Vagina (tissue), 2 donors: ENCODE measurements around the gene KYNU.

Experiments used
- POLR2A ChIP-seq, 2 donors: fragments of 450-650 bp; IDR thresholded peaks; one replicate each; pipeline ENCODE4 v1.6.1; 2017; ENCODE audit warnings: antibody characterized with exemption in 2 of 2, mild to moderate bottlenecking in 2 of 2, moderate library complexity in 2 of 2
- POLR2AphosphoS5 ChIP-seq, 2 donors: sonication (generic); formaldehyde crosslinking; IDR thresholded peaks; one replicate each; pipeline ENCODE4 v1.9.0; 2017; ENCODE audit warnings: antibody characterized with exemption in 2 of 2, mild to moderate bottlenecking in 2 of 2, low read depth in 1 of 2; ENCODE audit not compliant: insufficient read depth in 1 of 2
- TF ChIP-seq, protein P1 (sequence below), 3 experiments: fragments of 450-650 bp in 2 of 3; fragments of 200-600 bp in 1 of 3; sonication (generic) in 1 of 3; IDR thresholded peaks; one replicate each; pipeline ENCODE4 v1.5.1; 2017 to 2019; ENCODE audit warnings: antibody characterized with exemption in 3 of 3, mild to moderate bottlenecking in 2 of 3, moderate library complexity in 2 of 3

DNA sequence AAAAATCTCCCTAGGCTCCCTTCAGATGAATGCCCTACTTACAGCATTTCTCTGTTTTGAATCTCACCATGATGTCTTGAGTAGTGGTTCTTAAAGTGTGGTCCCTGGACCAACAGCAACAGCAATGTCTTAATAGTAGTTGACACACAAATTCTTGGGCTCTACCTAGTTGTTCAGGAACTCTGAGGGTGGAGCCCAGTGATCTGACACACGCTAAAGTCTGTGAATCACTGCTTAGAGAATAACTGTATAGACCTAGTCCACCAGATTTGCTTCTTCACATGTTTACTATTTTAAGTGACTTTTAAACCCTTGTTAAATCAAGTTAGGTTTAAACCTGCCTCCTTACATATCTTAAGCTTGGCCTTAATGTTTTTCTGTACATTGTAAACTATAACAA is 204.2 kb downstream of the KYNU start:
- TF ChIP-seq, protein P1, sequence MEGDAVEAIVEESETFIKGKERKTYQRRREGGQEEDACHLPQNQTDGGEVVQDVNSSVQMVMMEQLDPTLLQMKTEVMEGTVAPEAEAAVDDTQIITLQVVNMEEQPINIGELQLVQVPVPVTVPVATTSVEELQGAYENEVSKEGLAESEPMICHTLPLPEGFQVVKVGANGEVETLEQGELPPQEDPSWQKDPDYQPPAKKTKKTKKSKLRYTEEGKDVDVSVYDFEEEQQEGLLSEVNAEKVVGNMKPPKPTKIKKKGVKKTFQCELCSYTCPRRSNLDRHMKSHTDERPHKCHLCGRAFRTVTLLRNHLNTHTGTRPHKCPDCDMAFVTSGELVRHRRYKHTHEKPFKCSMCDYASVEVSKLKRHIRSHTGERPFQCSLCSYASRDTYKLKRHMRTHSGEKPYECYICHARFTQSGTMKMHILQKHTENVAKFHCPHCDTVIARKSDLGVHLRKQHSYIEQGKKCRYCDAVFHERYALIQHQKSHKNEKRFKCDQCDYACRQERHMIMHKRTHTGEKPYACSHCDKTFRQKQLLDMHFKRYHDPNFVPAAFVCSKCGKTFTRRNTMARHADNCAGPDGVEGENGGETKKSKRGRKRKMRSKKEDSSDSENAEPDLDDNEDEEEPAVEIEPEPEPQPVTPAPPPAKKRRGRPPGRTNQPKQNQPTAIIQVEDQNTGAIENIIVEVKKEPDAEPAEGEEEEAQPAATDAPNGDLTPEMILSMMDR (IDR thresholded peaks at IDR 0.05): no peak
- no peak for TF ChIP-seq POLR2AphosphoS5 (IDR thresholded peaks at IDR 0.05; ENCODE audit: insufficient read depth in 1 of 2, low read depth in 1 of 2)
- TF ChIP-seq POLR2A (IDR thresholded peaks at IDR 0.05): no peak
